ENCODE results near the gene VSX1. TPM values are rescaled to one million over a fixed set of nuclear protein-coding genes. Genes with fewer than 3 reads are reported as not detected.

VSX1 gene
- polyA plus RNA-seq, 1 donor (not counting 4 experiments of a cell fraction or from before 2014, with no cell fraction given) = not detected

GRCh38 chr20:25089096-25089495 lies 7.2 kb upstream of the VSX1 start:
- no peaks in the 10 kb centered on the region for H3K9me3 ChIP-seq (ENCODE audit: control insufficient read depth, low read depth, low read length)
- no peaks in the 10 kb centered on the region for H4K20me1 ChIP-seq (ENCODE audit: control insufficient read depth, extremely low read depth, insufficient read depth, low read length)
- dilution Hi-C loops (cut with MboI; ENCODE audit: extremely low pct_ligation_motif_present, low sequenced_read_pairs) = no loop called here
- no peak overlapping the region for H3K4me2 ChIP-seq (ENCODE audit: control insufficient read depth, extremely low read depth, insufficient read depth, low read depth, low read length)
- peaks cover 43% of the 10 kb centered on the region for H3K27me3 ChIP-seq (ENCODE audit: control insufficient read depth, extremely low read depth, insufficient read depth, low read length)
- DNase-seq (ENCODE audit: low read depth, low spot score) (no peak), FAIRE-seq (no peak)
- H3K9me1 ChIP-seq (ENCODE audit: control insufficient read depth, extremely low read depth, insufficient read depth, low read length) = no peaks in the 10 kb centered on the region
- H3K4me1 ChIP-seq (ENCODE audit: control insufficient read depth, extremely low read depth, insufficient read depth, low read length) = no peaks in the 10 kb centered on the region
- no peak overlapping the region for H3K9ac ChIP-seq (ENCODE audit: control insufficient read depth, extremely low read depth, insufficient read depth, low read length)
- H3K79me2 ChIP-seq (ENCODE audit: control insufficient read depth, insufficient read depth, low read length) = no peaks in the 10 kb centered on the region
- no peak overlapping the region for H3K27ac ChIP-seq (ENCODE audit: control insufficient read depth, insufficient read depth, low read length)
- TF ChIP-seq, protein P1, sequence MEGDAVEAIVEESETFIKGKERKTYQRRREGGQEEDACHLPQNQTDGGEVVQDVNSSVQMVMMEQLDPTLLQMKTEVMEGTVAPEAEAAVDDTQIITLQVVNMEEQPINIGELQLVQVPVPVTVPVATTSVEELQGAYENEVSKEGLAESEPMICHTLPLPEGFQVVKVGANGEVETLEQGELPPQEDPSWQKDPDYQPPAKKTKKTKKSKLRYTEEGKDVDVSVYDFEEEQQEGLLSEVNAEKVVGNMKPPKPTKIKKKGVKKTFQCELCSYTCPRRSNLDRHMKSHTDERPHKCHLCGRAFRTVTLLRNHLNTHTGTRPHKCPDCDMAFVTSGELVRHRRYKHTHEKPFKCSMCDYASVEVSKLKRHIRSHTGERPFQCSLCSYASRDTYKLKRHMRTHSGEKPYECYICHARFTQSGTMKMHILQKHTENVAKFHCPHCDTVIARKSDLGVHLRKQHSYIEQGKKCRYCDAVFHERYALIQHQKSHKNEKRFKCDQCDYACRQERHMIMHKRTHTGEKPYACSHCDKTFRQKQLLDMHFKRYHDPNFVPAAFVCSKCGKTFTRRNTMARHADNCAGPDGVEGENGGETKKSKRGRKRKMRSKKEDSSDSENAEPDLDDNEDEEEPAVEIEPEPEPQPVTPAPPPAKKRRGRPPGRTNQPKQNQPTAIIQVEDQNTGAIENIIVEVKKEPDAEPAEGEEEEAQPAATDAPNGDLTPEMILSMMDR (optimal IDR thresholded peaks at IDR 0.05 in 1 of 3, IDR thresholded peaks at IDR 0.05 in 1 of 3, conservative IDR thresholded peaks at IDR 0.05 in 1 of 3; ENCODE audit: extremely low read depth in 1 of 3, insufficient read depth in 2 of 3, low read length in 3 of 3) = no peak
- no peak for TF ChIP-seq EZH2 (IDR thresholded peaks at IDR 0.05; ENCODE audit: low read length)
- no peaks in the 10 kb centered on the region for H3K36me3 ChIP-seq (ENCODE audit: control insufficient read depth in 2 of 2, extremely low read depth in 1 of 2, insufficient read depth in 2 of 2, low read length in 2 of 2)
- no peak overlapping the region for H2AFZ ChIP-seq (ENCODE audit: control insufficient read depth, low read length)
- H3K4me3 ChIP-seq (ENCODE audit: control insufficient read depth in 2 of 3, extremely low read depth in 1 of 3, insufficient read depth in 2 of 3, low read depth in 1 of 3, low read length in 3 of 3) = no peak overlapping the region

DNA sequence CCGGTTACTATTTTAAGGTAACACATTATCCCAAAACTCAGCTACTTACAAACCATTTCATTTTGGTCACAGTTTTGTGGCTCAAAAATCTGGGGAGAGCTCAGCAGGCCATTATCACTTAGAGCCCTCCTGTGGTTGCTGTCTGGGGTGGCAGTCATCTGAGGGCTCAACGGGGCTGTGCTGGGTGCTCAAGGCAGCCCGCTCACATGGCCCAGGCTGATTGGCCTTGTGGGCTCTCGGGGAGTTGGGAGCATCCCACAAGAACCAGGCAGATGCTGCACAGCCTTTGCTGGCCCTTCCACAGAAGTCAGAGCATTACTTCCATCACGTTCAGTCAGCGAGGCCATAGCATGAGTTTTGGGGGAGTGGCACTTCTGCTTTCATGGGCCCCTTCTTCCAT lies 6.3 kb upstream of the VSX1 start:
- H3K4me1 ChIP-seq (ENCODE audit: control insufficient read depth, extremely low read depth, insufficient read depth, low read length) = no peaks in the 10 kb centered on the region
- H3K4me2 ChIP-seq (ENCODE audit: control insufficient read depth, extremely low read depth, insufficient read depth, low read depth, low read length) = no peak overlapping the region
- dilution Hi-C loops (cut with MboI; ENCODE audit: extremely low pct_ligation_motif_present, low sequenced_read_pairs) = no loop called here
- H3K4me3 ChIP-seq (ENCODE audit: control insufficient read depth in 2 of 3, extremely low read depth in 1 of 3, insufficient read depth in 2 of 3, low read depth in 1 of 3, low read length in 3 of 3) = no peak overlapping the region
- FAIRE-seq = no peak
- H2AFZ ChIP-seq (ENCODE audit: control insufficient read depth, low read length) = no peak overlapping the region
- H3K9ac ChIP-seq (ENCODE audit: control insufficient read depth, extremely low read depth, insufficient read depth, low read length) = no peak overlapping the region
- no peaks in the 10 kb centered on the region for H3K36me3 ChIP-seq (ENCODE audit: control insufficient read depth in 2 of 2, extremely low read depth in 1 of 2, insufficient read depth in 2 of 2, low read length in 2 of 2)
- H3K9me1 ChIP-seq (ENCODE audit: control insufficient read depth, extremely low read depth, insufficient read depth, low read length) = no peaks in the 10 kb centered on the region
- no peak for DNase-seq (ENCODE audit: low read depth, low spot score)
- H3K27ac ChIP-seq (ENCODE audit: control insufficient read depth, insufficient read depth, low read length) = no peak overlapping the region
- TF ChIP-seq, protein P1 (optimal IDR thresholded peaks at IDR 0.05 in 1 of 3, IDR thresholded peaks at IDR 0.05 in 1 of 3, conservative IDR thresholded peaks at IDR 0.05 in 1 of 3; ENCODE audit: extremely low read depth in 1 of 3, insufficient read depth in 2 of 3, low read length in 3 of 3) = no peak
- no peak for TF ChIP-seq EZH2 (IDR thresholded peaks at IDR 0.05; ENCODE audit: low read length)
- H4K20me1 ChIP-seq (ENCODE audit: control insufficient read depth, extremely low read depth, insufficient read depth, low read length) = no peaks in the 10 kb centered on the region
- no peaks in the 10 kb centered on the region for H3K9me3 ChIP-seq (ENCODE audit: control insufficient read depth, low read depth, low read length)
- H3K27me3 ChIP-seq (ENCODE audit: control insufficient read depth, extremely low read depth, insufficient read depth, low read length) = peaks cover 52% of the 10 kb centered on the region
- no peaks in the 10 kb centered on the region for H3K79me2 ChIP-seq (ENCODE audit: control insufficient read depth, insufficient read depth, low read length)
